Stimulated activated CD4-positive, alpha-beta T cell treated with anti-CD3 and anti-CD28 coated beads, Interleukin-2, amount 100 ng/mL, for 4 hours (primary cell): ENCODE results near the gene FHAD1.

ENCODE experiments used
- DNase-seq: peaks from one replicate; pipeline ENCODE4 v3.0.0-alpha.2; 2020; ENCODE audit warnings: low read depth

The FHAD1 gene

GRCh38 chr1:15246960-15247614, at the start of gene FHAD1:
TSS of gene FHAD1 (plus strand) at chr1:15247223. CDS start at chr1:15251785, 4,562 bp downstream.
- peak; percentile 35 for DNase-seq

- no peak for DNase-seq
These were observed 49.2 kb upstream of the FHAD1 start for GRCh38 chr1:15197591-15198447.

DNA sequence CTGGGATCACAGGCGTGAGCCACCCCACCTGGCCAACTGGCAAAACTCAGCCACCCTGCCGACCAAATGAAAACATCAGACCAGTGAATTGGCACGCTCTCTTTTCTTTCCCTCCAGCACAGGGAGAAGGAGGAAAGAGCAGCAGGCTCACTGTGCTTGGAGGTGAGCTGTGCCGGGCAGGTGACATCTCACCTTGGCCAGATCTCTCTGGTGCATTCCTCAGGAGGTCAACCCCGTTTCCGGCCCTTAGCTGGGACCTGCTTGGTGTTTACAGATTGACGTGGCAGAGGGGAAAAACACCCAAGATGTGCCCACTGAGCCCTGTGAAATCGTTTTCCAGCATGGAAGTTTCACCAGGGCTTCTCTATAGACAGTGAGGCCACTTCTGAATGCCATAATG, 48.3 kb upstream of the FHAD1 start:
- no peak for DNase-seq

GRCh38 chr1:15201221-15201620, 45.8 kb upstream of the FHAD1 start:
- no peak for DNase-seq

DNA sequence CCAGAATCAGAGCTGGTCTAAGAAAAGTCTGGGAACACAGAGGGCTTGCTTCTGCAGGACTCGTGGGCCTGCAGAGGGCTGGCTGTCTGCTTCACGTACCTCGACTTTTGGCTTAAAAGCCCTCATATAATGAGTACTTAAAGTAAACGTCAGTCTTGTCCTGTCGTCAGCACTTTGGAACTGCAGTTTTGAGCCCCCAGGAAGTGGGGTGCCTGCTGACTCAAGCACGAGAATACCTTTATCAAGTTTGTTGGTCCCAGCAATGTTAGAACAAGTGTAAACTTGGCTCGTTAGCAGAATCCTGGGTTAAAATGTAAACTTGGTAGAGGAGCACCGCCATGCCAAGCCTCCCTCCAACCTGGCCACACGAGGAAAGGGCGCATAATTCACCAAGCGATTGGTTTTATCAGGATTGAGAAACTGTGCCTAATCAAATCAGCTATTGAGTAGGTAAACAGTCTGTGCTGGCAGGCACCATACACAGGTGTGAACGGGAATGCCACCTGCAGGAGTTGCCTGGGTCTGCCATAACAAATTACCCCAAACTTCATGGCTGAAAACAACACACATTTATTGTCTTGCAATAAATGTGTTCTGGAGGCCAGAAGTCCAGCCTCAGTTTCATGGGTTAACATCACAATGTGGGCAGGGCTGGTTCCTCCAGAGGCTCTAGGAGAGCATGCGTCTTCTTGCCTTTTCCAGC, 45.0 kb upstream of the FHAD1 start:
- DNase-seq = no peak

DNA sequence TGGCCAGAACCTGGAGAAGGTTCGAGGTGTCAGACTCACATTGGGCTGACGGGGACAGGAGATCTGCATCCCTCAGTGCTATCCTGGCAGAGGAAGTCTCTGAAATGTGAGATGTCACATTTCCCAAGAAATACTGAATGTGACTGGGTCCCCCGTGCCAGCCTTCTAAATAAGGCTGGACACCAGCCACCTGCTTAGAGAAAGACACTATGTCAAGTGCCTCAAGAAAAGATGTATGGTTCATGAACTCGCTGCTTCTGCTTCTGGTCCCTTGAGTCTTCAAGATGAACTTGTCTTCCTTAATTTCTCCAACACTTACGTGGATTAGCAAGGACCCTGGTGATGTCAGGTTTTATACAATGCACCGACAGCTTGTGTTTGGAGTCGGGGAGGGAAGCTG, 42.1 kb upstream of the FHAD1 start:
- no peak for DNase-seq

- no peak for DNase-seq
These were observed 41.3 kb upstream of the FHAD1 start for GRCh38 chr1:15205586-15206346.

- DNase-seq = no peak
These were observed 40.5 kb upstream of the FHAD1 start for GRCh38 chr1:15206418-15207030.

DNA sequence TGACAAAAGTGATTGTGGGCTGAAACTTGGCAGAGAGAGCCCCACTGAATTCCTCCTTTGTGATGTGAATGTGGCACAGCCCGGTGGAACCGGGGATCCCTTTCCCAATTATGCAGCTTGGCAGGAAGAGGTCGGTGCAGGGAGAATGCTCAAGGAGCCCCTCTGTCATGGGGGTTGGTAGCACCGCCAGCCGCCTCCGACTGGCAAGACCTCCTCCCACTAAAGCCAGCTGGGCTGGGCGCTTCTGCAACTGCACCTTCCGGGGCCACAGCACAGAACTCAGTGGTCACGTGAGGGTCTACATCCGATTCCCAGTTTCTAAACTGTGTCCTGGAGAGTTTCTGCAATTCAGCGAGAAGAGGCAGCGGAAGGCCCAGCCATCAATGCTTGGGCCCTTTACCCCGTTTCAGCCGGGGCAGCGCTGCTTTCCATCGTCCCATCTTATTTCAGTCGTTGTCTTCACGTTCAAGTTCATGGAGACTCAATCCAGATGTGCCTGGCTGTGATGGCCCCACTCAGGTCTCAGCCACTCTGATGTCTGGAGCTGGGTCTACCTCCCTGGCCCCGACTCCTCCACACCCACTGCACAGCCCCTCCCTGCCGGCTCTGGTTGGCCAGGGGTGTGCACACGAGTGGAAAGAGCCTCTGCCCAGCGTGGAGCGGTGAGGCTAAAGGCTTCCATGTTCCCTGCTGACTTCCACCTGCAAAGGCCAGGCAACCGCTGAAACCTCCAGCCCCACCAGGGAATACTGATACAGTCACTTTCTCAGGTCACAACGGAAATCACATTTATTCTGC, 39.8 kb upstream of the FHAD1 start:
- DNase-seq = no peak

DNA sequence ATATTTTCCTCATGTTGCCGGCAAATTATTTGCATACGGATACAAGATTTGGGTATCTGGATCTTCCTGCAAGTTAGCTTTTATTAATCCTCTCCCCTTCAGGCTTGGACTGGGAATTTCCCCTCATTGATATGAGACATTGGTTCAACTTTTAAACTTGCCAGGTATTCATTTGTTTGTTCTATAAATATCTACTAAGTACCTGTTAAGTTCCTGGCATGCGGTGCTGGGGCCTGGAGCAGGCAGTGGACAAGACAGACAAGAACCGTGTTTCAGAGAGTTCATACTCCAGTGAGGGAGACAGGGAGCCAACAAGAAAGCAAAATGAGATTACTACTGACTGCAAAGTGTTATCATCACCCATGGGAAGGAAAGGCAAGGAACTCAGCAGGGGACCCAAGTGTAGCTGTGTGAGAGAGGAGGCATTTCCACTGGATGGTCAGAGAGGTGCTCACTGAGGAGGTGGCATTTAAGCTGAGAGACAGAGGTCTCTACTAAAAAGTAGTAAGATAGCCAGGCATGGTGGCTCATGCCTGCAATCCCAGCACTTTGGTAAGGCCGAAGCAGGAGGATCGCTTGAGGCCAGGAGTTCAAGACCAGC, 39.1 kb upstream of the FHAD1 start:
- no peak for DNase-seq

- no peak for DNase-seq
These were observed 36.2 kb upstream of the FHAD1 start for GRCh38 chr1:15210651-15211375.

DNA sequence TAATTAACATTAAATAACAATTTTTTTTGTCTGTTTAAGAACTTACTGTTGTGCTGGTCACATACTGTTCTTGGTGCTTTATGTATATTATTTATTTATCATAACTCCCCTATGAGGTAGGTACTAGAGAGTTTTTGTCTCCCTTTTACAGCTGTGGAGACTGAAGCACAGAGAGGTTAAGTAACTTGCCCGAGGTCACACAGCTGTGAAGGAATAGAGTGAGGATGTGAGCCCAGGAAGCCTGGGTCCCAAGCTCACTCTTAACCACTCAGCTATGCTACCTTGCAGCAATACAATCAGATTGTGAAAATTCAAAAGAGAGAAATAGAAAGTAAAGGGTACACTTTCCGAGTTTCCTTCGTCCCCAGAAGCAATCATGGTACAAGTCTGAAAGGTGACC, 35.6 kb upstream of the FHAD1 start:
- DNase-seq = no peak

- no peak for DNase-seq
These were observed 34.6 kb upstream of the FHAD1 start for GRCh38 chr1:15212216-15212953.

GRCh38 chr1:15212954-15213291, 34.1 kb upstream of the FHAD1 start:
- DNase-seq = no peak

GRCh38 chr1:15213341-15213821, 33.6 kb upstream of the FHAD1 start:
- DNase-seq = no peak

- no peak for DNase-seq
These were observed 32.5 kb upstream of the FHAD1 start for GRCh38 chr1:15214527-15214926.

DNA sequence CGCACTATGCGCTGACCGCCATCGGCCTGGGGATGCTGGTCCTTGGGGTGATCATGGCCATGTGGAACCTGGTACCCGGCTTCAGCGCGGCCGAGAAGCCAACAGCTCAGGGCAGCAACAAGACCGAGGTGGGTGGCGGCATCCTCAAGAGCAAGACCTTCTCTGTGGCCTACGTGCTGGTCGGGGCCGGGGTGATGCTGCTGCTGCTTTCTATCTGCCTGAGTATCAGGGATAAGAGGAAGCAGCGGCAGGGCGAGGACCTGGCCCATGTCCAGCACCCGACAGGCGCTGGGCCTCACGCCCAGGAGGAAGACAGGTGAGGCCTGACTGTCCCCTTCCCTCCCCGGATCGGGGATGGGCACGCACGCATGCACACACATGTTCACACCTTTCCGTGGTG, 31.9 kb upstream of the FHAD1 start:
- DNase-seq = no peak

GRCh38 chr1:15217654-15218053, 29.4 kb upstream of the FHAD1 start:
- no peak for DNase-seq
